OCI-LY3 (cell line): ENCODE data around the gene FAM174B.

Experiments
- EZH2phosphoT487 ChIP-seq: fragments of 200-600 bp; shearing (Covaris generic); IDR thresholded peaks from 2 replicates; pipeline ENCODE4 v1.6.1; 2018; ENCODE audit warnings: antibody characterized with exemption, mixed run types, low read depth
- TF ChIP-seq, protein P1 (sequence below): fragments of 200-600, 300-600 bp; sonication (generic); IDR thresholded peaks from 2 replicates; pipeline ENCODE4 v1.5.1; 2014; ENCODE audit warnings: antibody characterized with exemption, low read length, low read depth

DNA sequence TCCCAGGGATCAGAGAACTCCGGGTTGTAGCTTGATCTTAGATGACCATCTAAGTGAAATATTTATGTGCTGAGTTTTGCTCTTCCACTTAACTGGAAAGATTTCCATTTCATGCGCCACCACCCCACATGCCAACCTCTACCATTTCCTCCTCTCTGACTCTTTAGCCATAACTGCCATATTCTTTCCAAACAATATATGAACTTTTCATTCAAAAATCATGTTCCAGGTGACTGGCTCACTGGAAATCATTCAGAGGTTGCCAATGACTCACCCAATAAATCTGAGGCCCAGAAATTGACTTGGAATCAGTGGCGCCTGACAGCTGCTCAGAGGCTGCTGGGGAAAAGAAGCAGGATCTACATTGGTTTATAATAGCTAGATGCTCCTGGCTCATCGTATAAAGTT lies 31.6 kb upstream of the FAM174B start:
- TF ChIP-seq EZH2phosphoT487, result no peak
- TF ChIP-seq, protein P1, sequence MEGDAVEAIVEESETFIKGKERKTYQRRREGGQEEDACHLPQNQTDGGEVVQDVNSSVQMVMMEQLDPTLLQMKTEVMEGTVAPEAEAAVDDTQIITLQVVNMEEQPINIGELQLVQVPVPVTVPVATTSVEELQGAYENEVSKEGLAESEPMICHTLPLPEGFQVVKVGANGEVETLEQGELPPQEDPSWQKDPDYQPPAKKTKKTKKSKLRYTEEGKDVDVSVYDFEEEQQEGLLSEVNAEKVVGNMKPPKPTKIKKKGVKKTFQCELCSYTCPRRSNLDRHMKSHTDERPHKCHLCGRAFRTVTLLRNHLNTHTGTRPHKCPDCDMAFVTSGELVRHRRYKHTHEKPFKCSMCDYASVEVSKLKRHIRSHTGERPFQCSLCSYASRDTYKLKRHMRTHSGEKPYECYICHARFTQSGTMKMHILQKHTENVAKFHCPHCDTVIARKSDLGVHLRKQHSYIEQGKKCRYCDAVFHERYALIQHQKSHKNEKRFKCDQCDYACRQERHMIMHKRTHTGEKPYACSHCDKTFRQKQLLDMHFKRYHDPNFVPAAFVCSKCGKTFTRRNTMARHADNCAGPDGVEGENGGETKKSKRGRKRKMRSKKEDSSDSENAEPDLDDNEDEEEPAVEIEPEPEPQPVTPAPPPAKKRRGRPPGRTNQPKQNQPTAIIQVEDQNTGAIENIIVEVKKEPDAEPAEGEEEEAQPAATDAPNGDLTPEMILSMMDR, result no peak
